Measurements from ENCODE around the gene ZNF287.

Gene ZNF287

GRCh38 chr17:16519021-16519420 lies 50.0 kb downstream of the ZNF287 start:
- TF ChIP-seq POLR2AphosphoS5 (IDR thresholded peaks at IDR 0.05; ENCODE audit: low read depth, low read length) (no peak), REST (IDR thresholded peaks at IDR 0.05; ENCODE audit: insufficient read depth in 1 of 2, low read depth in 2 of 2, low read length in 2 of 2) (no peak), FOXP2 (optimal IDR thresholded peaks at IDR 0.05; ENCODE audit: borderline replicate concordance, extremely low read depth, extremely low read length, insufficient read depth) (no peak), SIN3A (IDR thresholded peaks at IDR 0.05; ENCODE audit: borderline replicate concordance, insufficient read depth, low read length) (no peak), TAF1 (IDR thresholded peaks at IDR 0.05; ENCODE audit: borderline replicate concordance, insufficient read depth, low read length) (no peak)

DNA sequence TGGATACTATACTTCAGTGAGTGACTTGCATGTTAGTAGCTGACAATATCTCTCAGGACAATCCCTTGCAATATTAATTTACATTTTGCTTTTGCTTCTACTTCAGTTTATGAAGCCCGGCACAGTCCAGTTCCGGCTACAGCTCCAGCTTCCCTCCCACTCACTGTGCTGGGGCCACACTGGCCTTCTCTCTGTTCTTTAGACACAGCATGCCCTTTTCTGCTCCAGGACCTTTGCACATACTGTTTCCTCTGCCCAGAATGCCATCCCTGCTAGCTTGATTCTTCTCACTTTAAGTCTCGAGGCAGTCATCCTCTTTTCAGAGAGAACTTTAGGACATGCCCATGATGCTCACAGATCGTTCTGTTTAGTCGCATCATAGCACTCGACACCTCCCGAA lies 51.5 kb downstream of the ZNF287 start:
- TF ChIP-seq SIN3A (IDR thresholded peaks at IDR 0.05; ENCODE audit: borderline replicate concordance, insufficient read depth, low read length) = no peak
- TF ChIP-seq TAF1 (IDR thresholded peaks at IDR 0.05; ENCODE audit: borderline replicate concordance, insufficient read depth, low read length) = no peak
- no peak for TF ChIP-seq POLR2AphosphoS5 (IDR thresholded peaks at IDR 0.05; ENCODE audit: low read depth, low read length)
- no peak for TF ChIP-seq REST (IDR thresholded peaks at IDR 0.05; ENCODE audit: insufficient read depth in 1 of 2, low read depth in 2 of 2, low read length in 2 of 2)
- TF ChIP-seq FOXP2 (optimal IDR thresholded peaks at IDR 0.05; ENCODE audit: borderline replicate concordance, extremely low read depth, extremely low read length, insufficient read depth) = no peak

DNA sequence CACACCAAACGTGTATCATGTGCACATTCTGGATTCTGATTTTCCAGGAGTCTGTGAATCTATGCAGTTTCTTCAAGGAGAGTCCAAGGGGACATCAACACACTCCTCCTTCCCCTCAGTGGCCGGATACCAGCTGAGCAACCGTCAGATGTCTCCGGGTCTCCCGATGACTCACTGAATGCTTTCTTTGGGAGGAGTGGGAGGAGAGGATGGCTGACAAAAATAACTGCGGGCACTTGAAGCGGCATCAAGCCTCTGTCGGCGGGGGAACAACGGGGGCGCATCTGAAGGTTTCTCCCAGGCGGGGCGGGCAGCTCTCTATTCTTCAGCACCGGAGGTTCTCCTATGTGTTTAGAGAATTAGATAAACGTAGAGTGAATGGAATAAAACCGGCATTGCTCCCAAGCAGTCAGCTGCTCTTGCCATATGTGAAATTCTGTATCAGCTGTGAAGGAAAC lies 52.4 kb downstream of the ZNF287 start:
- TF ChIP-seq SIN3A (IDR thresholded peaks at IDR 0.05; ENCODE audit: borderline replicate concordance, insufficient read depth, low read length) = peak; percentile 87; the same call in 1 of the 2 replicates
- no peak for TF ChIP-seq TAF1 (IDR thresholded peaks at IDR 0.05; ENCODE audit: borderline replicate concordance, insufficient read depth, low read length)

DNA sequence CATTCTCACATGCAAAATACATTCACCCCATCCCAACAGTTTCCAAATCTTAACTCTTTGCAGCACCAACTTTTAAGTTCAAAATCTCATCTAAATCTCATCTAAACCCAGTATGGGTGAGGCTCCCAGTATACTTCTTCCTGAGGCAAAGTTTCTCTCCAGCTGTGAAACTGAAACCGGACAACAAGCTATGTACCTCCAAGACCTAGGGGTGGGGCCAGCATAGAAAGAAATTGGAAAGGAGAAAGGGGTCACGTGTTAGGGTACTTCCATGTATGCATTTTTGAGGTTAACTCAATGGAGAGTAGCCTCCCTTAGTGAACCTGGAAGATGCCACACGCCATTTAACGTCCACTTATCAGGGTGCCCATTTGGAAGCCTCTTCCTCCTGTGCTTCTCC lies 53.1 kb downstream of the ZNF287 start:
- TF ChIP-seq FOXP2 (optimal IDR thresholded peaks at IDR 0.05; ENCODE audit: borderline replicate concordance, extremely low read depth, extremely low read length, insufficient read depth) (no peak), TAF1 (IDR thresholded peaks at IDR 0.05; ENCODE audit: borderline replicate concordance, insufficient read depth, low read length) (no peak), REST (IDR thresholded peaks at IDR 0.05; ENCODE audit: insufficient read depth in 1 of 2, low read depth in 2 of 2, low read length in 2 of 2) (no peak), SIN3A (IDR thresholded peaks at IDR 0.05; ENCODE audit: borderline replicate concordance, insufficient read depth, low read length) (no peak), POLR2AphosphoS5 (IDR thresholded peaks at IDR 0.05; ENCODE audit: low read depth, low read length) (no peak)

DNA sequence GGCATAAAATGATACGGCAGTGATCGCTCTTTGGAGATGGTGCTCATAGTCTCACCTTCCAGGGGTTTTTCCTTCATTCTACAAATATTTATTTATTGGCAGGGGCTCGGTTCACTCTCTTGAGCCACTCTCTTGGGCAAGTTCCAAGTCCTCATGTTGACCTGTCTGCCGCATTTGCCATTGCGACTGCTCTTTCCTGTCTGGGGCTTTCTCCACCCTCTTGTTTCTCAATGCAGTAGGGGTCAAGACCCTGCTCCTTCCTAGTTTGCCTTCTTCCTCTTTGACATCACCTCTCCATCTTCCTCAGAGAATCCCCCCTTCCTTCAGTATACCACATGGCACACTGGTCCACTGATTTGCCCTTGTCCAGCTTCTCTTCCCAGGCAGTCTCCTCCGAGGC lies 55.1 kb downstream of the ZNF287 start:
- TF ChIP-seq REST (IDR thresholded peaks at IDR 0.05; ENCODE audit: insufficient read depth in 1 of 2, low read depth in 2 of 2, low read length in 2 of 2) = no peak
- TF ChIP-seq TAF1 (IDR thresholded peaks at IDR 0.05; ENCODE audit: borderline replicate concordance, insufficient read depth, low read length) = no peak
- no peak for TF ChIP-seq SIN3A (IDR thresholded peaks at IDR 0.05; ENCODE audit: borderline replicate concordance, insufficient read depth, low read length)
